Measurements from ENCODE around the gene CMTR2. TPM values are rescaled to one million over a fixed set of nuclear protein-coding genes. Genes with fewer than 3 reads are reported as not detected.

Gene CMTR2
- total RNA-seq, 1 experiment from 2014 or later: 26.8 TPM

DNA sequence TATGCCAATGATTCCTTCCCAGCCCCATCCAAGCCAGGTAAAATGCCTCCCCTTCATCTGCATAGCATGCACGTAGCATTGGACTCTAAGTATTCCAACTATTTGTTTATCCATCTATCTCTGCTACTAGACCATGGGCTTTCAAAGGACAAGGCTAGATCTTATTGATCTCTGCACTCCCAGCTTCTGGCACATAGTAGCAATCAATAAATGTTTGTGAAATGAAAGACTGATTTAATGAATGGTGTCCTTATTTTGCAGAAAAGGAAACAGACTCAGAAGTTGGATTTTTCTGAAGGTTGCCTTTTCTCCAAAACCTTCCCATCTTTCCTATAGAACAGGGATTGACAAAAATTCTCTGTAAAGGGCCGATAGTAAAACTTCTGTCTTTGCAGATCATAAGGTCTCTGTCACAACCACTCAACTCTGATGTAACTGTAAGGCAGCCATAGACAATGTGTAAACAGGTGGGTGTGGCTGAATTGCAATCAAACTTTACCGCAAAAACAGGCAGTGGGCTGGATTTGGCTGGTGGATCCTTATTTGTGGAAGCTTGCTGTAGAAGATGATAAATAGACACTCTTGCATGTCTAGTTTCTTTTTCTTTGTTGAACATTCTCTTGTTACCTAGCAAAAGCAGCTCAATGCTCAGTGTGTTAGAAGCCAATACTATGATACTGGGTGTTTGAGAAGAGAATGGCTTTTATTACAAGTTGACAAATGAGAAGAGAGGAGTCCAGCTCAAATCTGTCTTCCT is 7.6 kb upstream of the CMTR2 start:
- intact Hi-C loops (cut with micrococcal nuclease): no loop called here
- TF ChIP-seq SIN3A (IDR thresholded peaks at IDR 0.05; ENCODE audit: low read depth) (no peak), EZH2 (IDR thresholded peaks at IDR 0.05) (no peak), EZH2phosphoT487 (IDR thresholded peaks at IDR 0.05; ENCODE audit: borderline replicate concordance) (no peak), POLR2A (IDR thresholded peaks at IDR 0.05; ENCODE audit: borderline replicate concordance, extremely low read depth, insufficient read depth, insufficient read length) (no peak), EGR1 (IDR thresholded peaks at IDR 0.05; ENCODE audit: low read depth) (no peak), YY1 (IDR thresholded peaks at IDR 0.05; ENCODE audit: extremely low read depth, insufficient replicate concordance, low read depth, low read length) (no peak)
- TF ChIP-seq, protein P1, sequence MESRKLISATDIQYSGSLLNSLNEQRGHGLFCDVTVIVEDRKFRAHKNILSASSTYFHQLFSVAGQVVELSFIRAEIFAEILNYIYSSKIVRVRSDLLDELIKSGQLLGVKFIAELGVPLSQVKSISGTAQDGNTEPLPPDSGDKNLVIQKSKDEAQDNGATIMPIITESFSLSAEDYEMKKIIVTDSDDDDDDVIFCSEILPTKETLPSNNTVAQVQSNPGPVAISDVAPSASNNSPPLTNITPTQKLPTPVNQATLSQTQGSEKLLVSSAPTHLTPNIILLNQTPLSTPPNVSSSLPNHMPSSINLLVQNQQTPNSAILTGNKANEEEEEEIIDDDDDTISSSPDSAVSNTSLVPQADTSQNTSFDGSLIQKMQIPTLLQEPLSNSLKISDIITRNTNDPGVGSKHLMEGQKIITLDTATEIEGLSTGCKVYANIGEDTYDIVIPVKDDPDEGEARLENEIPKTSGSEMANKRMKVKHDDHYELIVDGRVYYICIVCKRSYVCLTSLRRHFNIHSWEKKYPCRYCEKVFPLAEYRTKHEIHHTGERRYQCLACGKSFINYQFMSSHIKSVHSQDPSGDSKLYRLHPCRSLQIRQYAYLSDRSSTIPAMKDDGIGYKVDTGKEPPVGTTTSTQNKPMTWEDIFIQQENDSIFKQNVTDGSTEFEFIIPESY (IDR thresholded peaks at IDR 0.05; ENCODE audit: extremely low read depth, insufficient replicate concordance, low read length): no peak
- H4K20me1 ChIP-seq (ENCODE audit: insufficient read depth): no peaks in the 10 kb centered on the region
- RAD21 ChIA-PET (ENCODE audit: low non-redundant PET in 1 of 2, low total read pairs in 2 of 2, uncharacterized antibody in 2 of 2, unreplicated experiment in 2 of 2): no interaction called here
- no peak overlapping the region for H2AFZ ChIP-seq (ENCODE audit: low read depth, low read length, poor library complexity, severe bottlenecking)
- H3K27me3 ChIP-seq (ENCODE audit: insufficient read depth, low read length): peaks cover 46% of the 10 kb centered on the region
- CTCF ChIA-PET: interaction anchor here (0.9 to 1.1 kb wide), 2 partner anchors 15 kb away, joined by 3 read pairs; no protein-coding TSS in a partner anchor
- no peak overlapping the region for H3K4me3 ChIP-seq (replicated peaks in 1 of 2; ENCODE audit: low read depth in 1 of 2, low read length in 2 of 2)
- ATAC-seq (no peak), DNase-seq (ENCODE audit: low read depth, low spot score) (no peak)
- no TSS peak for BruUV-seq (replicated peaks)
- POLR2A ChIA-PET: no interaction called here
- H3K27ac ChIP-seq (ENCODE audit: low read depth, low read length): no peak overlapping the region
- no peaks in the 10 kb centered on the region for H3K9me2 ChIP-seq (ENCODE audit: insufficient read depth)
- H3K4me2 ChIP-seq (ENCODE audit: low read length): no peak overlapping the region
- no peaks in the 10 kb centered on the region for H3K4me1 ChIP-seq (ENCODE audit: control insufficient read depth in 1 of 2, insufficient read depth in 2 of 2, low read length in 2 of 2)
- H3K36me3 ChIP-seq (ENCODE audit: control insufficient read depth in 1 of 2, insufficient read depth in 2 of 2, low read length in 2 of 2): no peaks in the 10 kb centered on the region
- no peaks in the 10 kb centered on the region for H3K79me2 ChIP-seq (ENCODE audit: insufficient read depth, low read length)
- H3K9ac ChIP-seq (ENCODE audit: low read length): no peak overlapping the region
- H3K9me3 ChIP-seq (ENCODE audit: control insufficient read depth in 1 of 2, insufficient read depth in 1 of 2, low read depth in 1 of 2, low read length in 2 of 2): no peaks in the 10 kb centered on the region

All from HCT116 (cell line).